IPS-15b (cell line): Measurements from ENCODE around the gene DIP2C.
A peak's percentile ranks its signal among the peaks of the same experiment; 100 is the strongest.

Experiments used
- H3K27me3 ChIP-seq: one replicate; pipeline ENCODE4 v1.6.1; 2013; ENCODE audit warnings: low read length; ENCODE audit not compliant: control insufficient read depth, insufficient read depth
- H3K36me3 ChIP-seq: one replicate; pipeline ENCODE4 v1.6.1; 2013; ENCODE audit warnings: low read length; ENCODE audit not compliant: control insufficient read depth, insufficient read depth
- H3K4me1 ChIP-seq: one replicate; pipeline ENCODE4 v1.6.1; 2013; ENCODE audit warnings: mild to moderate bottlenecking, low read length; ENCODE audit not compliant: control insufficient read depth, insufficient read depth
- H3K4me3 ChIP-seq: one replicate; pipeline ENCODE4 v1.5.1; 2013; ENCODE audit warnings: low read depth, low read length
- H3K9ac ChIP-seq: one replicate; pipeline ENCODE4 v1.6.1; 2013; ENCODE audit warnings: low read depth, mild to moderate bottlenecking, low read length
- H3K9me3 ChIP-seq: one replicate; pipeline ENCODE4 v1.6.1; 2013; ENCODE audit warnings: mild to moderate bottlenecking, low read length; ENCODE audit not compliant: control insufficient read depth, insufficient read depth

The DIP2C gene

GRCh38 chr10:693506-693905 is 4.0 kb upstream of the DIP2C start:
- peaks cover 4% of the 10 kb centered on the region for H3K27me3 ChIP-seq
- H3K9ac ChIP-seq: no peak overlapping the region
- H3K9me3 ChIP-seq: no peaks in the 10 kb centered on the region
- no peak overlapping the region for H3K4me3 ChIP-seq
- no peaks in the 10 kb centered on the region for H3K36me3 ChIP-seq
- H3K4me1 ChIP-seq: peaks cover 3% of the 10 kb centered on the region

GRCh38 chr10:692682-693351 is 3.3 kb upstream of the DIP2C start:
- H3K4me1 ChIP-seq: peaks cover 5% of the 10 kb centered on the region
- H3K4me3 ChIP-seq: no peak overlapping the region
- no peaks in the 10 kb centered on the region for H3K9me3 ChIP-seq
- no peaks in the 10 kb centered on the region for H3K36me3 ChIP-seq
- H3K9ac ChIP-seq: no peak overlapping the region
- H3K27me3 ChIP-seq: peaks cover 6% of the 10 kb centered on the region

- H3K9me3 ChIP-seq: no peaks in the 10 kb centered on the region
- no peak overlapping the region for H3K4me3 ChIP-seq
- H3K36me3 ChIP-seq: peaks cover under 1% of the 10 kb centered on the region
- peaks cover 6% of the 10 kb centered on the region for H3K27me3 ChIP-seq
- no peak overlapping the region for H3K9ac ChIP-seq
- H3K4me1 ChIP-seq: peaks cover 5% of the 10 kb centered on the region
Measured at GRCh38 chr10:691216-691615, 1.7 kb upstream of the DIP2C start.

- Histone ChIP-seq H3K4me3 (peak overlapping the region; percentile 65), H3K36me3 (peaks cover 2% of the 10 kb centered on the region), H3K27me3 (peaks cover 6% of the 10 kb centered on the region), H3K9ac (no peak overlapping the region), H3K4me1 (peaks cover 5% of the 10 kb centered on the region), H3K9me3 (no peaks in the 10 kb centered on the region)
Measured at GRCh38 chr10:690372-691161, 1.1 kb upstream of the DIP2C start.

GRCh38 chr10:689121-689451 is 382 bp downstream of the DIP2C start:
- Histone ChIP-seq H3K4me1 (peaks cover 5% of the 10 kb centered on the region), H3K4me3 (peak overlapping the region; percentile 65), H3K36me3 (peaks cover 2% of the 10 kb centered on the region), H3K27me3 (peaks cover 6% of the 10 kb centered on the region), H3K9me3 (no peaks in the 10 kb centered on the region), H3K9ac (peak overlapping the region; percentile 37)

- Histone ChIP-seq H3K36me3 (peaks cover 2% of the 10 kb centered on the region), H3K27me3 (peaks cover 6% of the 10 kb centered on the region), H3K9me3 (no peaks in the 10 kb centered on the region), H3K4me3 (peak overlapping the region; percentile 65), H3K4me1 (peaks cover 7% of the 10 kb centered on the region), H3K9ac (peak overlapping the region; percentile 54)
Measured at GRCh38 chr10:688312-689120, 952 bp downstream of the DIP2C start.

GRCh38 chr10:687583-688311 is 1.7 kb downstream of the DIP2C start:
- peaks cover 6% of the 10 kb centered on the region for H3K27me3 ChIP-seq
- H3K4me3 ChIP-seq: peak overlapping the region; percentile 65
- no peaks in the 10 kb centered on the region for H3K9me3 ChIP-seq
- H3K9ac ChIP-seq: peak overlapping the region; percentile 54
- peaks cover 7% of the 10 kb centered on the region for H3K4me1 ChIP-seq
- peaks cover 2% of the 10 kb centered on the region for H3K36me3 ChIP-seq

GRCh38 chr10:686155-686931 is 3.1 kb downstream of the DIP2C start:
- Histone ChIP-seq H3K4me3 (no peak overlapping the region), H3K27me3 (peaks cover 5% of the 10 kb centered on the region), H3K9ac (no peak overlapping the region), H3K36me3 (peaks cover 2% of the 10 kb centered on the region), H3K4me1 (peaks cover 7% of the 10 kb centered on the region), H3K9me3 (no peaks in the 10 kb centered on the region)

GRCh38 chr10:685613-686012 is 3.9 kb downstream of the DIP2C start:
- peaks cover 2% of the 10 kb centered on the region for H3K36me3 ChIP-seq

GRCh38 chr10:683448-684071 is 5.9 kb downstream of the DIP2C start:
- Histone ChIP-seq H3K4me3 (no peak overlapping the region), H3K9ac (no peak overlapping the region), H3K9me3 (no peaks in the 10 kb centered on the region), H3K27me3 (peaks cover 2% of the 10 kb centered on the region), H3K4me1 (peaks cover 4% of the 10 kb centered on the region), H3K36me3 (peaks cover 2% of the 10 kb centered on the region)

More at GRCh38 chr10:685613-686012, 3.9 kb downstream of the DIP2C start:
- H3K4me1 ChIP-seq: peaks cover 7% of the 10 kb centered on the region
- H3K9ac ChIP-seq: no peak overlapping the region
- H3K9me3 ChIP-seq: no peaks in the 10 kb centered on the region
- H3K4me3 ChIP-seq: no peak overlapping the region
- H3K27me3 ChIP-seq: peaks cover 2% of the 10 kb centered on the region
